ENCODE results near the gene PM20D1.
A peak's percentile ranks its signal among the peaks of the same experiment; 100 is the strongest.
"Not testable (repeated sequence)": the region's sequence is repeated elsewhere in the genome, so short reads cannot be mapped to it uniquely, and the experiment has no call there.

Gene PM20D1

GRCh38 chr1:205837382-205837970, 12.5 kb downstream of the PM20D1 start:
- no peak for DNase-seq

- DNase-seq, result no peak
Observed at GRCh38 chr1:205834751-205835150, 15.2 kb downstream of the PM20D1 start.

- no peak for DNase-seq
Observed at GRCh38 chr1:205832326-205832751, 17.6 kb downstream of the PM20D1 start.

- no peak for DNase-seq
Observed at GRCh38 chr1:205827623-205828022, 22.3 kb downstream of the PM20D1 start.

- DNase-seq, result no peak
Observed at GRCh38 chr1:205826995-205827394, 22.9 kb downstream of the PM20D1 start.

GRCh38 chr1:205826016-205826806, 23.7 kb downstream of the PM20D1 start:
- no peak for DNase-seq

GRCh38 chr1:205824180-205824579, 25.8 kb downstream of the PM20D1 start:
- no peak for DNase-seq

- DNase-seq, result not testable (repeated sequence)
Observed at GRCh38 chr1:205823260-205823659, 26.7 kb downstream of the PM20D1 start.

- no peak for DNase-seq
Observed at GRCh38 chr1:205822397-205822796, 27.5 kb downstream of the PM20D1 start.

- no peak for DNase-seq
Observed at GRCh38 chr1:205817988-205818387, 31.9 kb downstream of the PM20D1 start.

GRCh38 chr1:205817364-205817763, 32.6 kb downstream of the PM20D1 start:
- no peak for DNase-seq

- no peak for DNase-seq
Observed at GRCh38 chr1:205813755-205814058, 36.2 kb downstream of the PM20D1 start.

GRCh38 chr1:205812878-205813754, 36.8 kb downstream of the PM20D1 start, which contains the start of gene SLC41A1:
TSS of gene SLC41A1 (minus strand) at chr1:205813198. CDS start at chr1:205810441, 2,757 bp downstream.
- DNase-seq, result peak; percentile 85

GRCh38 chr1:205812271-205812877, 37.6 kb downstream of the PM20D1 start:
- DNase-seq, result no peak

GRCh38 chr1:205811660-205812059, 38.3 kb downstream of the PM20D1 start:
- no peak for DNase-seq

- no peak for DNase-seq
Observed at GRCh38 chr1:205810448-205811157, 39.3 kb downstream of the PM20D1 start.

GRCh38 chr1:205809942-205810345, 40.0 kb downstream of the PM20D1 start:
- DNase-seq, result no peak

- DNase-seq, result no peak
Observed at GRCh38 chr1:205809469-205809868, 40.5 kb downstream of the PM20D1 start.

GRCh38 chr1:205805082-205805711, 44.7 kb downstream of the PM20D1 start:
- no peak for DNase-seq

- DNase-seq, result no peak
Observed at GRCh38 chr1:205804605-205805004, 45.3 kb downstream of the PM20D1 start.

- no peak for DNase-seq
Observed at GRCh38 chr1:205803986-205804385, 45.9 kb downstream of the PM20D1 start.

- DNase-seq, result no peak
Observed at GRCh38 chr1:205802060-205802459, 47.9 kb downstream of the PM20D1 start.
